ENCODE measurements around the gene ELMO2.

Gene ELMO2

GRCh38 chr20:46330072-46330763 is 76.2 kb downstream of the ELMO2 start:
- ATAC-seq: no peak
- TF ChIP-seq POU6F1 (CRISPR knock-in tag; IDR thresholded peaks at IDR 0.05; ENCODE audit: borderline replicate concordance, low read depth) (no peak), ZNF8 (CRISPR knock-in tag; IDR thresholded peaks at IDR 0.05) (no peak), CSDC2 (CRISPR knock-in tag; IDR thresholded peaks at IDR 0.05) (no peak), ARNTL (CRISPR knock-in tag; IDR thresholded peaks at IDR 0.05; ENCODE audit: borderline replicate concordance, low read depth) (no peak)

DNA sequence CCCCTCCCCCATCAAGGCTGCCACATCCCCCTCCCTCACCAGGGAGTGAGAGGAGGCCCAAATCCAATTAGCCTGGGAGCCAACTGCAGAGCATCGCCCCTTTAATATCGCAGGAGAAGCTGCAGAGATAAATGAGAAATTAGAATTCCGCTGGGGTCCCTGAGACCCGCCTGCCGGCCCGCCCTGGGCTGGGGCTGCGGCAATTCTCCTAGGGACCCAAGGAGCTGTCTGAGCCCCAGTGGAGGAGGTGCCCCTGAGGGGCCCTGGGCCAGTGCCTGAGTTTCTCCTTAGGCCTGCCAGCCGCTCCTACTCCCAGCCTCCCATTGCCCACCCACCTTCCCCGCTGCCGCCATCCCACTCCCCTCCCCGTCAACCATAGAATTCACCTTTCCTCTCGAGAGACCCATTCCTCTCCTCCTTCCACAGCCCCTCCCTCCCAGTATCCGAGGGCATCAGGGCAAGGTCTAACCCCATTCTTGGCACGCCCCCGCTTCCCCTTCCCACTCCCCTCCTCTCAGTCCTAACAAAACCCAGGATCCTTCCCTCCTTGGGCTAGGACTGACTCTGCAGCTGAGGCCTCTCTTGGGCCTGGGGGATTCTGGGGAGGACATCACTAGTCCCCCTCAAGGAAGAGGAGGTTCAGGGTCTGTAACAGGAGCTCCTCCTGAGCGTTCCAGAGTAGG is 78.1 kb downstream of the ELMO2 start:
- TF ChIP-seq, protein P1, sequence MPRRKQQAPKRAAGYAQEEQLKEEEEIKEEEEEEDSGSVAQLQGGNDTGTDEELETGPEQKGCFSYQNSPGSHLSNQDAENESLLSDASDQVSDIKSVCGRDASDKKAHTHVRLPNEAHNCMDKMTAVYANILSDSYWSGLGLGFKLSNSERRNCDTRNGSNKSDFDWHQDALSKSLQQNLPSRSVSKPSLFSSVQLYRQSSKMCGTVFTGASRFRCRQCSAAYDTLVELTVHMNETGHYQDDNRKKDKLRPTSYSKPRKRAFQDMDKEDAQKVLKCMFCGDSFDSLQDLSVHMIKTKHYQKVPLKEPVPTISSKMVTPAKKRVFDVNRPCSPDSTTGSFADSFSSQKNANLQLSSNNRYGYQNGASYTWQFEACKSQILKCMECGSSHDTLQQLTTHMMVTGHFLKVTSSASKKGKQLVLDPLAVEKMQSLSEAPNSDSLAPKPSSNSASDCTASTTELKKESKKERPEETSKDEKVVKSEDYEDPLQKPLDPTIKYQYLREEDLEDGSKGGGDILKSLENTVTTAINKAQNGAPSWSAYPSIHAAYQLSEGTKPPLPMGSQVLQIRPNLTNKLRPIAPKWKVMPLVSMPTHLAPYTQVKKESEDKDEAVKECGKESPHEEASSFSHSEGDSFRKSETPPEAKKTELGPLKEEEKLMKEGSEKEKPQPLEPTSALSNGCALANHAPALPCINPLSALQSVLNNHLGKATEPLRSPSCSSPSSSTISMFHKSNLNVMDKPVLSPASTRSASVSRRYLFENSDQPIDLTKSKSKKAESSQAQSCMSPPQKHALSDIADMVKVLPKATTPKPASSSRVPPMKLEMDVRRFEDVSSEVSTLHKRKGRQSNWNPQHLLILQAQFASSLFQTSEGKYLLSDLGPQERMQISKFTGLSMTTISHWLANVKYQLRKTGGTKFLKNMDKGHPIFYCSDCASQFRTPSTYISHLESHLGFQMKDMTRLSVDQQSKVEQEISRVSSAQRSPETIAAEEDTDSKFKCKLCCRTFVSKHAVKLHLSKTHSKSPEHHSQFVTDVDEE (CRISPR knock-in tag; IDR thresholded peaks at IDR 0.05): no peak
- no peak for TF ChIP-seq ZNF565 (CRISPR knock-in tag; conservative IDR thresholded peaks at IDR 0.05; ENCODE audit: low read depth)
- TF ChIP-seq, protein P2, sequence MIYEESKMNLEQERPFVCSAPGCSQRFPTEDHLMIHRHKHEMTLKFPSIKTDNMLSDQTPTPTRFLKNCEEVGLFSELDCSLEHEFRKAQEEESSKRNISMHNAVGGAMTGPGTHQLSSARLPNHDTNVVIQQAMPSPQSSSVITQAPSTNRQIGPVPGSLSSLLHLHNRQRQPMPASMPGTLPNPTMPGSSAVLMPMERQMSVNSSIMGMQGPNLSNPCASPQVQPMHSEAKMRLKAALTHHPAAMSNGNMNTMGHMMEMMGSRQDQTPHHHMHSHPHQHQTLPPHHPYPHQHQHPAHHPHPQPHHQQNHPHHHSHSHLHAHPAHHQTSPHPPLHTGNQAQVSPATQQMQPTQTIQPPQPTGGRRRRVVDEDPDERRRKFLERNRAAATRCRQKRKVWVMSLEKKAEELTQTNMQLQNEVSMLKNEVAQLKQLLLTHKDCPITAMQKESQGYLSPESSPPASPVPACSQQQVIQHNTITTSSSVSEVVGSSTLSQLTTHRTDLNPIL (CRISPR knock-in tag; IDR thresholded peaks at IDR 0.05; ENCODE audit: low read depth): no peak
- no peak for TF ChIP-seq PPARA (CRISPR knock-in tag; IDR thresholded peaks at IDR 0.05; ENCODE audit: borderline replicate concordance)
- TF ChIP-seq ZC3H10 (CRISPR knock-in tag; IDR thresholded peaks at IDR 0.05): no peak
- TF ChIP-seq ZFP30 (CRISPR knock-in tag; IDR thresholded peaks at IDR 0.05): no peak
- TF ChIP-seq CSRNP3 (CRISPR knock-in tag; IDR thresholded peaks at IDR 0.05): no peak
- TF ChIP-seq, protein P3, sequence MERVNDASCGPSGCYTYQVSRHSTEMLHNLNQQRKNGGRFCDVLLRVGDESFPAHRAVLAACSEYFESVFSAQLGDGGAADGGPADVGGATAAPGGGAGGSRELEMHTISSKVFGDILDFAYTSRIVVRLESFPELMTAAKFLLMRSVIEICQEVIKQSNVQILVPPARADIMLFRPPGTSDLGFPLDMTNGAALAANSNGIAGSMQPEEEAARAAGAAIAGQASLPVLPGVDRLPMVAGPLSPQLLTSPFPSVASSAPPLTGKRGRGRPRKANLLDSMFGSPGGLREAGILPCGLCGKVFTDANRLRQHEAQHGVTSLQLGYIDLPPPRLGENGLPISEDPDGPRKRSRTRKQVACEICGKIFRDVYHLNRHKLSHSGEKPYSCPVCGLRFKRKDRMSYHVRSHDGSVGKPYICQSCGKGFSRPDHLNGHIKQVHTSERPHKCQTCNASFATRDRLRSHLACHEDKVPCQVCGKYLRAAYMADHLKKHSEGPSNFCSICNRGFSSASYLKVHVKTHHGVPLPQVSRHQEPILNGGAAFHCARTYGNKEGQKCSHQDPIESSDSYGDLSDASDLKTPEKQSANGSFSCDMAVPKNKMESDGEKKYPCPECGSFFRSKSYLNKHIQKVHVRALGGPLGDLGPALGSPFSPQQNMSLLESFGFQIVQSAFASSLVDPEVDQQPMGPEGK (CRISPR knock-in tag; IDR thresholded peaks at IDR 0.05; ENCODE audit: borderline replicate concordance): no peak
- TF ChIP-seq ARNTL (CRISPR knock-in tag; IDR thresholded peaks at IDR 0.05; ENCODE audit: borderline replicate concordance, low read depth): no peak
- no peak for TF ChIP-seq TCF4 (CRISPR knock-in tag; IDR thresholded peaks at IDR 0.05; ENCODE audit: borderline replicate concordance)
- no peak for ATAC-seq

- TF ChIP-seq ZNF8 (CRISPR knock-in tag; IDR thresholded peaks at IDR 0.05): no peak
- no peak for TF ChIP-seq TCF4 (CRISPR knock-in tag; IDR thresholded peaks at IDR 0.05; ENCODE audit: borderline replicate concordance)
- no peak for TF ChIP-seq ISL1 (CRISPR knock-in tag; IDR thresholded peaks at IDR 0.05)
- no peak for TF ChIP-seq ESRRG (CRISPR knock-in tag; IDR thresholded peaks at IDR 0.05)
- ATAC-seq: no peak
These were observed 78.9 kb downstream of the ELMO2 start for GRCh38 chr20:46327557-46327956.

DNA sequence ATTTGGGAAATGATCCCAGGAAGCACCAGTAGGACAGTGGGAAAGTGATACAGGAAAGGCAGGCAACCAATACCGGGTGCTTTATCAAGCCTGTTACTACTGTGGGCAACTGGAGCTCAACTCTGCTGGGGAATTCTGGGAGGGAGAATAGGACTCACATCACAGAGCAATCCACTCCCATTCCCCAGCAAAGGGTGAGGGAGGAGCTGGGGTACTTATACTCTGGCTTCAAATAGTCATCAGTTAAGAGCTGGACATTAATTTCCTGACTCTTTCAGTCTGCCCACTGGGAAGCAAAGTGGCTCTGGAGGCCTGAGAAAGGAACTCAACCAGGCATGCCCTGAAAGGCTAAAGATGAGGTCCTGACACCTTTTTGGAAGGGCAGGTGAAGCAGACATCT is 80.6 kb downstream of the ELMO2 start:
- ATAC-seq: no peak
- no peak for TF ChIP-seq OSR1 (CRISPR knock-in tag; IDR thresholded peaks at IDR 0.05)
- no peak for TF ChIP-seq CSDC2 (CRISPR knock-in tag; IDR thresholded peaks at IDR 0.05)
- TF ChIP-seq SNAI2 (CRISPR knock-in tag; IDR thresholded peaks at IDR 0.05): no peak
- TF ChIP-seq ZNF8 (CRISPR knock-in tag; IDR thresholded peaks at IDR 0.05): no peak
- TF ChIP-seq ZNF565 (CRISPR knock-in tag; conservative IDR thresholded peaks at IDR 0.05; ENCODE audit: low read depth): no peak
- TF ChIP-seq PPARA (CRISPR knock-in tag; IDR thresholded peaks at IDR 0.05; ENCODE audit: borderline replicate concordance): no peak
- TF ChIP-seq RARB (CRISPR knock-in tag; IDR thresholded peaks at IDR 0.05): no peak
- TF ChIP-seq, protein P2 (CRISPR knock-in tag; IDR thresholded peaks at IDR 0.05; ENCODE audit: low read depth): no peak
- no peak for TF ChIP-seq ESRRG (CRISPR knock-in tag; IDR thresholded peaks at IDR 0.05)
- TF ChIP-seq ZNF70 (CRISPR knock-in tag; IDR thresholded peaks at IDR 0.05): no peak
- TF ChIP-seq ARNTL (CRISPR knock-in tag; IDR thresholded peaks at IDR 0.05; ENCODE audit: borderline replicate concordance, low read depth): no peak
- TF ChIP-seq ZC3H10 (CRISPR knock-in tag; IDR thresholded peaks at IDR 0.05): no peak
- no peak for TF ChIP-seq POU6F1 (CRISPR knock-in tag; IDR thresholded peaks at IDR 0.05; ENCODE audit: borderline replicate concordance, low read depth)
- no peak for TF ChIP-seq CSRNP3 (CRISPR knock-in tag; IDR thresholded peaks at IDR 0.05)

All from SK-N-SH treated with all-trans-retinoic acid at 6 μM for 48 hours (cell line).